Breast epithelium (tissue), 4 donors: ENCODE measurements around the gene RSPRY1. TPM values are rescaled to one million over a fixed set of nuclear protein-coding genes. Genes with fewer than 3 reads are reported as not detected.

Source experiments
- DNase-seq, 2 donors: peaks; one replicate each; pipeline ENCODE4 v3.0.0-alpha.2; 2019; ENCODE audit warnings: low spot score in 2 of 2
- H3K27ac ChIP-seq, 2 donors: fragments of 200-600 bp; sonication (generic) in 1 of 2; one replicate each; pipeline ENCODE4 v1.5.1; 2016 to 2019; ENCODE audit warnings: mild to moderate bottlenecking in 1 of 2
- H3K27me3 ChIP-seq, 2 donors: fragments of 200-600 bp; sonication (generic) in 1 of 2; one replicate each; pipeline versions ENCODE4 v1.5.1 to v1.6.0; 2017 to 2019; ENCODE audit warnings: control low read depth in 1 of 2, mild to moderate bottlenecking in 1 of 2
- H3K36me3 ChIP-seq: fragments of 200-600 bp; one replicate; pipeline ENCODE4 v1.5.1; 2019
- H3K4me1 ChIP-seq, 2 donors: fragments of 200-600 bp; sonication (generic); one replicate each; pipeline ENCODE4 v1.5.1; 2016 to 2019; ENCODE audit warnings: control low read depth in 1 of 2
- H3K4me3 ChIP-seq, 3 donors: fragments of 200-600 bp; sonication (generic); 1 replicate in 2 of 3; 2 replicates in 1 of 3; pipeline ENCODE4 v1.5.1; 2016 to 2019; ENCODE audit warnings: mild to moderate bottlenecking in 3 of 3, moderate library complexity in 2 of 3
- H3K9me3 ChIP-seq, 2 donors: fragments of 200-600 bp; sonication (generic) in 1 of 2; one replicate each; pipeline ENCODE4 v1.5.1; 2016 to 2019; ENCODE audit warnings: control low read depth in 1 of 2
- POLR2A ChIP-seq: fragments of 450-650 bp; IDR thresholded peaks from one replicate; pipeline ENCODE4 v1.6.1; 2016; ENCODE audit warnings: antibody characterized with exemption, mild to moderate bottlenecking, moderate library complexity
- POLR2AphosphoS5 ChIP-seq, 3 donors: sonication (generic); formaldehyde crosslinking; IDR thresholded peaks; one replicate each; pipeline ENCODE4 v1.6.1; 2017; ENCODE audit warnings: antibody characterized with exemption in 3 of 3
- intact Hi-C: fragments of 100-400 bp; cut with DNase I; formaldehyde crosslinking; loops from one replicate; pipeline ENCODE4 v1.15.1; 2023; ENCODE audit warnings: low total_unique reads
- total RNA-seq, 3 donors: library from RNA; depleted of rRNA; stranded (reverse); fragments of >200 nt; gene quantifications; one replicate each; pipeline ENCODE4 v1.1.0, GENCODE V29; 2016
- TF ChIP-seq, protein P1 (sequence below), 3 donors: fragments of 450-650 bp; IDR thresholded peaks; one replicate each; pipeline ENCODE4 v1.5.1; 2016 to 2017; ENCODE audit warnings: antibody characterized with exemption in 3 of 3, mild to moderate bottlenecking in 3 of 3, moderate library complexity in 3 of 3

Gene RSPRY1
- total RNA-seq: 10 to 100 TPM; 26.4 to 52.4 (median 34.4) TPM

- H3K9me3 ChIP-seq: no peaks in the 10 kb centered on the region
- intact Hi-C loops: loop anchor here (5.0 kb wide), 1 partner anchor 236 kb away; no protein-coding TSS in a partner anchor
- TF ChIP-seq POLR2AphosphoS5 (IDR thresholded peaks at IDR 0.05) (peak; percentile 83 to 89 (median 85)), POLR2A (peak; percentile 76)
- TF ChIP-seq, protein P1, sequence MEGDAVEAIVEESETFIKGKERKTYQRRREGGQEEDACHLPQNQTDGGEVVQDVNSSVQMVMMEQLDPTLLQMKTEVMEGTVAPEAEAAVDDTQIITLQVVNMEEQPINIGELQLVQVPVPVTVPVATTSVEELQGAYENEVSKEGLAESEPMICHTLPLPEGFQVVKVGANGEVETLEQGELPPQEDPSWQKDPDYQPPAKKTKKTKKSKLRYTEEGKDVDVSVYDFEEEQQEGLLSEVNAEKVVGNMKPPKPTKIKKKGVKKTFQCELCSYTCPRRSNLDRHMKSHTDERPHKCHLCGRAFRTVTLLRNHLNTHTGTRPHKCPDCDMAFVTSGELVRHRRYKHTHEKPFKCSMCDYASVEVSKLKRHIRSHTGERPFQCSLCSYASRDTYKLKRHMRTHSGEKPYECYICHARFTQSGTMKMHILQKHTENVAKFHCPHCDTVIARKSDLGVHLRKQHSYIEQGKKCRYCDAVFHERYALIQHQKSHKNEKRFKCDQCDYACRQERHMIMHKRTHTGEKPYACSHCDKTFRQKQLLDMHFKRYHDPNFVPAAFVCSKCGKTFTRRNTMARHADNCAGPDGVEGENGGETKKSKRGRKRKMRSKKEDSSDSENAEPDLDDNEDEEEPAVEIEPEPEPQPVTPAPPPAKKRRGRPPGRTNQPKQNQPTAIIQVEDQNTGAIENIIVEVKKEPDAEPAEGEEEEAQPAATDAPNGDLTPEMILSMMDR (IDR thresholded peaks at IDR 0.05): peak in 1 of 3 donors; percentile 26
- H3K4me3 ChIP-seq: peak within 1 kb of the TSS; percentile 87 to 96 (median 88)
- H3K4me1 ChIP-seq: peaks cover 0 to 14% of the 10 kb centered on the region in 2 donors
- peak; percentile 99 for DNase-seq
- H3K27me3 ChIP-seq: no peaks in the 10 kb centered on the region
- H3K36me3 ChIP-seq: no peaks in the 10 kb centered on the region
- peak within 1 kb of the TSS; percentile 95 to 98 for H3K27ac ChIP-seq
Observed at GRCh38 chr16:57185945-57186871, at the start of gene RSPRY1, which contains the start of gene PSME3IP1. TSS of gene RSPRY1 (plus strand) at chr16:57186329. CDS start at chr16:57204659, 18,330 bp downstream. TSS of gene PSME3IP1 (minus strand) at chr16:57186039. CDS start at chr16:57173854, 12,185 bp downstream.

- intact Hi-C loops: no loop called here
- no peaks in the 10 kb centered on the region for H3K4me1 ChIP-seq
- DNase-seq: no peak
- no peaks in the 10 kb centered on the region for H3K36me3 ChIP-seq
- H3K4me3 ChIP-seq: no peak overlapping the region
- H3K9me3 ChIP-seq: no peaks in the 10 kb centered on the region
- H3K27me3 ChIP-seq: no peaks in the 10 kb centered on the region
- TF ChIP-seq, protein P1 (IDR thresholded peaks at IDR 0.05): no peak
- TF ChIP-seq POLR2A: no peak
- no peak overlapping the region for H3K27ac ChIP-seq
Observed at GRCh38 chr16:57137043-57137442, 49.1 kb upstream of the RSPRY1 start.

- peak in 1 of 2 donors; percentile 25 for DNase-seq
- no peak overlapping the region for H3K27ac ChIP-seq
- intact Hi-C loops: no loop called here
- no peaks in the 10 kb centered on the region for H3K36me3 ChIP-seq
- H3K4me1 ChIP-seq: no peaks in the 10 kb centered on the region
- no peaks in the 10 kb centered on the region for H3K9me3 ChIP-seq
- no peak overlapping the region for H3K4me3 ChIP-seq
- TF ChIP-seq POLR2A (no peak), POLR2AphosphoS5 (IDR thresholded peaks at IDR 0.05) (no peak)
- TF ChIP-seq, protein P1 (IDR thresholded peaks at IDR 0.05): no peak
- no peaks in the 10 kb centered on the region for H3K27me3 ChIP-seq
Observed at GRCh38 chr16:57137566-57138273, 48.4 kb upstream of the RSPRY1 start.

- intact Hi-C loops: no loop called here
- Histone ChIP-seq H3K27me3 (no peaks in the 10 kb centered on the region), H3K27ac (no peak overlapping the region), H3K4me1 (no peaks in the 10 kb centered on the region), H3K9me3 (no peaks in the 10 kb centered on the region), H3K4me3 (no peak overlapping the region), H3K36me3 (no peaks in the 10 kb centered on the region)
- no peak for DNase-seq
- TF ChIP-seq POLR2AphosphoS5 (IDR thresholded peaks at IDR 0.05) (no peak), POLR2A (no peak)
- TF ChIP-seq, protein P1 (IDR thresholded peaks at IDR 0.05): no peak
Observed at GRCh38 chr16:57138281-57138935, 47.7 kb upstream of the RSPRY1 start.
